Vagina (tissue), 2 donors: ENCODE results near the gene PGP.

Experiments used
- POLR2AphosphoS5 ChIP-seq, 2 donors: sonication (generic); formaldehyde crosslinking; IDR thresholded peaks; one replicate each; pipeline ENCODE4 v1.9.0; 2017; ENCODE audit warnings: antibody characterized with exemption in 2 of 2, mild to moderate bottlenecking in 2 of 2, low read depth in 1 of 2; ENCODE audit not compliant: insufficient read depth in 1 of 2
- TF ChIP-seq, protein P1 (sequence below), 3 experiments: fragments of 450-650 bp in 2 of 3; fragments of 200-600 bp in 1 of 3; sonication (generic) in 1 of 3; IDR thresholded peaks; one replicate each; pipeline ENCODE4 v1.5.1; 2017 to 2019; ENCODE audit warnings: antibody characterized with exemption in 3 of 3, mild to moderate bottlenecking in 2 of 3, moderate library complexity in 2 of 3

DNA sequence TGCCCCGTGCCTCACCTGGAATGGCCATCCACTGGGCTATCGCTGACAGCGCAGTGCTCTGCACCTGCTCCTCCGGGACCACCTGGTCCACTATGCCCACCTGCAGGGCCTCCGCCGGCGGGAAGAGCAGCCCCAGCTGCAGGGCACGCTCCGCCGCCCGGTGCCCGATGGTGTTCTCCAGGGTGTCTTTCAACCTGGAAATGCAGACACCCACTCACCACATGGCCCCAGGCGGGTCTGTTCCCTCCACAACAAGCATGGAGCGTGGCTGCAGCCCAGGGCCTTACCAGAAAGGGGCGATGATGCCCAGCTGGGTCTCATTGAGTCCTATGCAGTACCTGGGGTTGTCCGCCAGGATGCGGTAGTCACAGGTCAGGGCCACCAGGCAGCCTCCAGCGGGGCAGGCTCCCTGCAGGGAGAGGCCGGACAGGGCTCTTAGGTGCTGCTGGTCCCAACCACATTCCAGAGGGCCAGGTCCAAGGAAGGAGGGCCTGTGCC lies 28.4 kb upstream of the PGP start:
- TF ChIP-seq, protein P1, sequence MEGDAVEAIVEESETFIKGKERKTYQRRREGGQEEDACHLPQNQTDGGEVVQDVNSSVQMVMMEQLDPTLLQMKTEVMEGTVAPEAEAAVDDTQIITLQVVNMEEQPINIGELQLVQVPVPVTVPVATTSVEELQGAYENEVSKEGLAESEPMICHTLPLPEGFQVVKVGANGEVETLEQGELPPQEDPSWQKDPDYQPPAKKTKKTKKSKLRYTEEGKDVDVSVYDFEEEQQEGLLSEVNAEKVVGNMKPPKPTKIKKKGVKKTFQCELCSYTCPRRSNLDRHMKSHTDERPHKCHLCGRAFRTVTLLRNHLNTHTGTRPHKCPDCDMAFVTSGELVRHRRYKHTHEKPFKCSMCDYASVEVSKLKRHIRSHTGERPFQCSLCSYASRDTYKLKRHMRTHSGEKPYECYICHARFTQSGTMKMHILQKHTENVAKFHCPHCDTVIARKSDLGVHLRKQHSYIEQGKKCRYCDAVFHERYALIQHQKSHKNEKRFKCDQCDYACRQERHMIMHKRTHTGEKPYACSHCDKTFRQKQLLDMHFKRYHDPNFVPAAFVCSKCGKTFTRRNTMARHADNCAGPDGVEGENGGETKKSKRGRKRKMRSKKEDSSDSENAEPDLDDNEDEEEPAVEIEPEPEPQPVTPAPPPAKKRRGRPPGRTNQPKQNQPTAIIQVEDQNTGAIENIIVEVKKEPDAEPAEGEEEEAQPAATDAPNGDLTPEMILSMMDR (IDR thresholded peaks at IDR 0.05): no peak
- TF ChIP-seq POLR2AphosphoS5 (IDR thresholded peaks at IDR 0.05; ENCODE audit: insufficient read depth in 1 of 2, low read depth in 1 of 2): no peak
